Lung (tissue), 12 donors: ENCODE measurements around the gene GET4. TPM values are rescaled to one million over a fixed set of nuclear protein-coding genes. Genes with fewer than 3 reads are reported as not detected.

Experiments used
- ATAC-seq: fragments of 200-7000 bp; cut with Tn5 transposase; one replicate; pipeline ENCODE4 v1.9.1; 2020; ENCODE audit warnings: moderate number of reproducible peaks; ENCODE audit not compliant: insufficient read depth, low FRiP score
- DNase-seq, 3 donors: peaks; one replicate each; pipeline ENCODE4 v3.0.0-alpha.2; 2013 to 2017
- H3K27ac ChIP-seq, 2 donors: one replicate each; pipeline ENCODE4 v1.5.1; 2013; ENCODE audit warnings: mild to moderate bottlenecking in 2 of 2, moderate library complexity in 2 of 2, control low read depth in 1 of 2, inconsistent platforms in 1 of 2, low read depth in 1 of 2, low read length in 1 of 2
- H3K27me3 ChIP-seq, 3 donors: one replicate each; pipeline ENCODE4 v1.5.1; 2013; ENCODE audit warnings: low read length in 2 of 3; ENCODE audit not compliant: control insufficient read depth in 3 of 3, insufficient read depth in 3 of 3
- H3K36me3 ChIP-seq, 4 donors: one replicate each; pipeline ENCODE4 v1.5.1; 2013; ENCODE audit warnings: low read length in 4 of 4, mild to moderate bottlenecking in 1 of 4, moderate library complexity in 1 of 4; ENCODE audit not compliant: control insufficient read depth in 4 of 4, insufficient read depth in 4 of 4
- H3K4me1 ChIP-seq, 5 donors: one replicate each; pipeline ENCODE4 v1.5.1; 2013; ENCODE audit warnings: low read length in 5 of 5, mild to moderate bottlenecking in 2 of 5, moderate library complexity in 1 of 5; ENCODE audit not compliant: control insufficient read depth in 5 of 5, insufficient read depth in 5 of 5
- H3K4me3 ChIP-seq: one replicate; pipeline ENCODE4 v1.5.1; 2013; ENCODE audit warnings: mild to moderate bottlenecking, control low read depth, moderate library complexity
- H3K9ac ChIP-seq, 2 donors: one replicate each; pipeline ENCODE4 v1.5.1; 2013; ENCODE audit warnings: low read length in 2 of 2, control low read depth in 1 of 2; ENCODE audit not compliant: insufficient read depth in 1 of 2
- H3K9me3 ChIP-seq, 4 donors: one replicate each; pipeline ENCODE4 v1.5.1; 2013; ENCODE audit warnings: low read length in 3 of 4, mild to moderate bottlenecking in 1 of 4, moderate library complexity in 1 of 4; ENCODE audit not compliant: control insufficient read depth in 4 of 4, insufficient read depth in 3 of 4
- CTCF ChIP-seq: IDR thresholded peaks from 2 replicates; pipeline ENCODE4 v1.5.1; 2012; ENCODE audit warnings: mild to moderate bottlenecking; ENCODE audit errors: control extremely low read depth, extremely low read depth
- WGBS, 2 donors: extraction: QIAGEN DNeasy Blood & Tissue Kit; methylation state at CpG; one replicate each; pipeline ENCODE4 v1.1.7; 2013; 5-methylcytosine and 5-hydroxymethylcytosine counted together
- polyA plus RNA-seq, 2 donors: library from polyadenylated mRNA; stranded (reverse); fragments of 200-250 nt; gene quantifications; one replicate each; pipeline ENCODE4 v1.2.1, GENCODE V29; 2013
- total RNA-seq, 2 donors: library from RNA; depleted of rRNA in 1 of 2; stranded (reverse); fragments of >200 nt in 1 of 2; gene quantifications; one replicate each; pipeline ENCODE4 v1.2.1, GENCODE V29; 2014 to 2021
- donor health status: control.
- donor health status: control.
- donor health status: Bipolar disorder and iron deficiency.
- donor health status: healthy.
- donor health status: DM: yes; HTN: yes; CAD: no.

GET4 gene
- total and polyA plus RNA-seq, 4 donors = 34.1 to 41.8 (median 40.0) TPM

DNA sequence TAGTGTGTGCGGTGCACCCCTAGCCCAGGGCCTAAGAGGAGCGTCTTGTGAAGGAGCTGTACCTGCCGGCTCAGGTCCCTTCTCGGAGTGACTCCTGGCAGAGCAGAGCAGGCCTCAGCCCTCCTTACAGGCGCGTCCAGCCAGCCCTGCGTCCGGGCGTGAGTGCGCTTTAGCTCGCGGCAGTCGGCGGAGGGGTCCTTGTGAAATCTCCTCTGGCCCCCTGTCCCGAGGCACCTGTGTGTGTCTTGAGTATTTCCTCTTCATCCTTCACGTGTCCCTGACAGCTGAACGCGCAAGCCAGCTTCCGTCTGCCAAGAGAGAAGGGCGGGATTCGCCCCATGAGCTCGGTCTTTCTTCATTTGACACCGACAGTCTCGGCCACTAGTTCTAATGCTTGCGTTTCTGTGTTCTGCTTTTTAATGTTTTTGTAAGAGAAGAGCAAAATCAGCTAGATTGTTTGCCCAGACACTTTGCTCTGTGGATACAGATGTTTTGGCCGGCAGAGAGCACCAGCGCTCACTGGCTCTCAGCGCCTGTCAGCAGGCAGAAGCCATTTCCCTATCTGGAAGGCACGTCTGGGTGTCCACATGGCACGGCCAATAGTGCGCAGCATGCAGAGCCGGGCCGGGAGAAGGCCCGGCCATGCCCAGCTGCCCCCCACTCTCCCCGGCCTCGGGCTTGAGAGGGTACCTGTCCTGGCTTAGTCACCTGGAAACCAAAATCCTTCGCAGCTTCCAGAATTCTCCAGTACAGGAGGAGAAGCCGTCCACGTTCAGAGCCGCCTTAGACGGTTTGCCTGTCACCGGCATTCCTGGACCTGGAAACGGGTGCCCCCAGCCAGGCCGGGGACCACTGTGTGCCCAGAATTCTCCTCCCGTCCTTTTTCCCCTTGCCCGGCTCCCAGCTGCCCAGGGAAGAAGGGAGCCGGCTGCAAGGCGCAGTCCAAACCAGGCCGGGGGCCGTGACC, 7.0 kb downstream of the GET4 start:
- Histone ChIP-seq H3K9me3 (no peaks in the 10 kb centered on the region), H3K27ac (no peak overlapping the region), H3K4me3 (no peak overlapping the region), H3K27me3 (no peaks in the 10 kb centered on the region), H3K9ac (no peak overlapping the region), H3K4me1 (peaks cover 0 to 16% (median 2%) of the 10 kb centered on the region in 5 donors), H3K36me3 (peaks cover 0 to 28% (median 9%) of the 10 kb centered on the region in 4 donors)
- no peak for ATAC-seq
- DNase-seq = no peak
- TF ChIP-seq CTCF = no peak
- 81 to 82% methylated on average over 48 to 50 of the region's 50 CpGs for WGBS, 2 donors

- ATAC-seq = no peak
- no peaks in the 10 kb centered on the region for H3K27me3 ChIP-seq
- no peak for DNase-seq
- H3K4me3 ChIP-seq = no peak overlapping the region
- WGBS, 2 donors = 92 to 93% methylated on average over 31 of the region's 31 CpGs
- H3K9me3 ChIP-seq = peaks cover 0 to 3% (median 0%) of the 10 kb centered on the region in 4 donors
- no peak overlapping the region for H3K9ac ChIP-seq
- peaks cover 0 to 36% (median 8%) of the 10 kb centered on the region in 4 donors for H3K36me3 ChIP-seq
- TF ChIP-seq CTCF = no peak
- no peak overlapping the region for H3K27ac ChIP-seq
- peaks cover 0 to 14% (median 0%) of the 10 kb centered on the region in 5 donors for H3K4me1 ChIP-seq
Observed at GRCh38 chr7:884191-885003, 8.0 kb downstream of the GET4 start.

GRCh38 chr7:885261-885892, 9.0 kb downstream of the GET4 start:
- Histone ChIP-seq H3K9ac (no peak overlapping the region), H3K27me3 (no peaks in the 10 kb centered on the region), H3K4me3 (no peak overlapping the region), H3K36me3 (peaks cover 0 to 36% (median 8%) of the 10 kb centered on the region in 4 donors), H3K9me3 (peaks cover 0 to 3% (median 0%) of the 10 kb centered on the region in 4 donors), H3K27ac (no peak overlapping the region), H3K4me1 (peaks cover 0 to 13% (median 0%) of the 10 kb centered on the region in 5 donors)
- WGBS, 2 donors = 88 to 89% methylated on average over 23 to 25 of the region's 25 CpGs
- DNase-seq (no peak), ATAC-seq (no peak)
- TF ChIP-seq CTCF = no peak
